ENCODE data around the gene RNFT2. TPM values are rescaled to one million over a fixed set of nuclear protein-coding genes. Genes with fewer than 3 reads are reported as not detected.
A peak's percentile ranks its signal among the peaks of the same experiment; 100 is the strongest.
"Not testable (repeated sequence)": the region's sequence is repeated elsewhere in the genome, so short reads cannot be mapped to it uniquely, and the experiment has no call there.

The RNFT2 gene
- total RNA-seq, 2 donors from 2014 or later: 6.3 to 11.8 TPM

DNA sequence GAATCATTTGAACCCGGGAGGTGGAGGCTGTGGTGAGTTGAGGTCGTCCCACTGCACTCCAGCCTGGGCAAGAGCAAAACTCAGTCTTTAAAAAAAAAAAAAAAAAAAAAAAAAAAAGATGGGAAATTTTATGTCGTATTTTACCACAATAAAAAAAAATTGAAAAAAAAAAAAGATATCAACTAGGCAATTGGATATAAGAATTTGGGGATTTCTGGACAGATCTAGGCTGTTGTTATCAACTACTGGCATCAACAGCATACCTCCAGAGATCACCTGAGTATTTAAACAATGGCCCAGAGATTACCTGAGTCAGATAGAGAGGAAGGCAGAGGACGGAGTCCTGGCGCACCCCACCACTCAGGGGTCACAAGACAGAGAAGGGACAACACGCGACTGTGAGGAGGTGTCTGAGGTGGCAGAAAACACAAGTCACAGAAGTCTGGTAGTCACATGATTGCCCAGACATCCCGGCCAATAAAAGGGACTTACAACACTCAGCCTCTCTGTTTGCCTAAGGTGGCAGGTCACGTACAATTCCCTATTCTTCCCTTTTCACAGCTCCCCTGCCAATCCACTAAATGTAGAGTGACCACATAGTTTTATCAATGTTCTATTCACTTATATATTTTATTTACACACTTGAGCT is 2.0 kb upstream of the RNFT2 start:
- H3K9ac ChIP-seq (ENCODE audit: low read depth in 2 of 2, low read length in 2 of 2): peak overlapping the region in 1 of 2 donors; percentile 88
- H3K27me3 ChIP-seq: no peaks in the 10 kb centered on the region
- H3K36me3 ChIP-seq: peaks cover 3% of the 10 kb centered on the region
- TF ChIP-seq, protein P1, sequence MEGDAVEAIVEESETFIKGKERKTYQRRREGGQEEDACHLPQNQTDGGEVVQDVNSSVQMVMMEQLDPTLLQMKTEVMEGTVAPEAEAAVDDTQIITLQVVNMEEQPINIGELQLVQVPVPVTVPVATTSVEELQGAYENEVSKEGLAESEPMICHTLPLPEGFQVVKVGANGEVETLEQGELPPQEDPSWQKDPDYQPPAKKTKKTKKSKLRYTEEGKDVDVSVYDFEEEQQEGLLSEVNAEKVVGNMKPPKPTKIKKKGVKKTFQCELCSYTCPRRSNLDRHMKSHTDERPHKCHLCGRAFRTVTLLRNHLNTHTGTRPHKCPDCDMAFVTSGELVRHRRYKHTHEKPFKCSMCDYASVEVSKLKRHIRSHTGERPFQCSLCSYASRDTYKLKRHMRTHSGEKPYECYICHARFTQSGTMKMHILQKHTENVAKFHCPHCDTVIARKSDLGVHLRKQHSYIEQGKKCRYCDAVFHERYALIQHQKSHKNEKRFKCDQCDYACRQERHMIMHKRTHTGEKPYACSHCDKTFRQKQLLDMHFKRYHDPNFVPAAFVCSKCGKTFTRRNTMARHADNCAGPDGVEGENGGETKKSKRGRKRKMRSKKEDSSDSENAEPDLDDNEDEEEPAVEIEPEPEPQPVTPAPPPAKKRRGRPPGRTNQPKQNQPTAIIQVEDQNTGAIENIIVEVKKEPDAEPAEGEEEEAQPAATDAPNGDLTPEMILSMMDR (IDR thresholded peaks at IDR 0.05): no peak
- no peaks in the 10 kb centered on the region for H3K4me1 ChIP-seq
- H3K27ac ChIP-seq: peak overlapping the region; percentile 58
- DNase-seq: peak; percentile 69
- H3K4me3 ChIP-seq: peak overlapping the region; percentile 71
- H3K9me3 ChIP-seq: no peaks in the 10 kb centered on the region
- intact Hi-C loops (cut with DNase I): no loop called here

DNA sequence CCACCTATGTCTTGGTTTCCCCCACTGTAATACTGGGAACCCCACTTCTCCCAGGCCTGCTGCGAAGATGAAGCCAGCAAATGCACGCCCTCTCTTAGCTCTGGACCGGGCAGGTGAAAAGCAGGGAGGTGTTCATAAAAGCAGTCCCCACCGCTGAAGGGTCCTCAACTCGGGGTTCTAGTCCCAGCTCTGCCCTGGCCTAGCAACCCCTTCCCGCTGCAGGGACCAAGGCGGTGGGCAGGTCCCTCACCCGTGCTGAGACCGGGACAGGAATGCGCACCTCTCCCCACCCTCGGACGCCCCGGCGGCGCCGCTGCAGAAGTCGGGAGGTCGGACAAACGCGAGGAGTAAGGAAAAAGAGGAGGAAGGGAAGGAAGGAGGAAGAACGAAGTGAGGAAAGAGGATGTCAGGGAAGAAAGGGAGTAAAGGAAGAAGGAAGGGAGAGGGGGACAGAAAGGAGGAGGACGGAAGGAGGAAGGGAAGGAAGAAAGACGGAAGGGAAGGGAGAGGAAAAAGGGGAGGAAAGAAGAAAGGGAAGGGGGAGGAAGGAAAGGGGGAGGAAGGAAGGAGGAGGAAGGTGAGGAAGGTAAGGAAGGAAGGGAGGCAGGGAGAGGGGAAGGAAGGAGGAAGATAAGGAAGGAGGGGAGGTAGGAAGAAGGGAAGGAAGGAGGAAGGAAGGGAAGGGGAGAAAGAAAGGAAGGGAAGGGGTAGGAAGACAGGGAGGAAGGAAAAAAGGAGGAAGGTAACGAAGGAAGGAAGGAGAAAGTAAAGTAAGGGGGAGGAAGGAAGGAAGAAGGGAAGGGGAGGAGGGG is 947 bp upstream of the RNFT2 start:
- intact Hi-C loops (cut with DNase I): no loop called here
- DNase-seq: peak; percentile 28
- no peaks in the 10 kb centered on the region for H3K4me1 ChIP-seq
- H3K9ac ChIP-seq (ENCODE audit: low read depth in 2 of 2, low read length in 2 of 2): peak overlapping the region; percentile 88 to 94
- H3K9me3 ChIP-seq: no peaks in the 10 kb centered on the region
- TF ChIP-seq, protein P1 (IDR thresholded peaks at IDR 0.05): no peak
- H3K27ac ChIP-seq: peak overlapping the region; percentile 58
- H3K4me3 ChIP-seq: peak overlapping the region; percentile 71
- H3K36me3 ChIP-seq: peaks cover 3% of the 10 kb centered on the region
- H3K27me3 ChIP-seq: no peaks in the 10 kb centered on the region

DNA sequence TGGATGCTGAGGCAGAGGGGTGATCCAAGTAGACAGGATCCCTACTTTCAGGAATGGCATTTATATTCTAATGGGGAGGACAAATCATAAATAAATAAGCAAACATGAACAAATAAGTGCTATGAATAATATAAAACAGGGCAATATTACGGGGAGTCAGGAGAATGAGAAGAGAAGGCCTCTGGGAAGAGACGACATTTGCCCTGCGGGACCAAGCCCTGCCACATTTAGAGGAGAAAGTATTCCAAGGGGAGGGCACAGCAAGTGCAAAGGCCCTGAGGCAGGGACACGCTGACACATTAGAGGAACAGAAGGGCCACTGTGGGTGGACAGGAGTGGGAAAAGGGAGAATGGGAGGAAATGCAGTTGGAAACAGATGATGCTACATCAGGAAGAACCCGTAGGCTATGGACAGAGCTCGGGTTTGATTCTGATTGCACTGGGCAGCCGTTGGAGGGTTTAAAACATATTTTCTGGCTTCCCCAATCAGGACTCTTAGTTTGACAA is 1.3 kb downstream of the RNFT2 start:
- no peaks in the 10 kb centered on the region for H3K9me3 ChIP-seq

DNA sequence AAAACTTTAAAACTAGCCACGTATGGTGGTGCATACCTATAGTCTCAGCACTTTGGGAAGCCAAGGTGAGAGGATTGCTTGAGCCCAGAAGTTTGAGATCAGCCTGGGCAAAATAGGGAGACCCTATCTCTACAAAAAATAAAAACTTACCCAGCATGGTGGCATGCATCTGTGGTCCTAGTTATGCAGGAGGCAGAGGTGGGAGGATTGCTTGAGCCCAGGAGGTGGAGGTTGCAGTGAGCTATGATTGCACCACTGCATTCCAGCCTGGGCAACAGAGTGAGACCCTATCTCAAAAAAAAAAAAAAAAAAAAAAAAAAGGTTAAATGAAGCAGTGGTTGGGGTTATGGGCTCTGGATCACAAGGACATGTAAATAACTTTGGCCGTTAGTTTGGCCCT is 4.7 kb downstream of the RNFT2 start:
- intact Hi-C loops (cut with DNase I): loop anchor here (5.0 kb wide), 1 partner anchor 75 kb away; no protein-coding TSS in a partner anchor

More for the DNA sequence above, 1.3 kb downstream of the RNFT2 start:
- intact Hi-C loops (cut with DNase I): no loop called here
- H3K4me3 ChIP-seq: no peak overlapping the region
- no peaks in the 10 kb centered on the region for H3K27me3 ChIP-seq
- no peak overlapping the region for H3K9ac ChIP-seq (ENCODE audit: low read depth in 2 of 2, low read length in 2 of 2)
- no peak overlapping the region for H3K27ac ChIP-seq
- H3K36me3 ChIP-seq: no peaks in the 10 kb centered on the region
- no peaks in the 10 kb centered on the region for H3K4me1 ChIP-seq
- no peak for DNase-seq
- TF ChIP-seq, protein P1 (IDR thresholded peaks at IDR 0.05): no peak

DNA sequence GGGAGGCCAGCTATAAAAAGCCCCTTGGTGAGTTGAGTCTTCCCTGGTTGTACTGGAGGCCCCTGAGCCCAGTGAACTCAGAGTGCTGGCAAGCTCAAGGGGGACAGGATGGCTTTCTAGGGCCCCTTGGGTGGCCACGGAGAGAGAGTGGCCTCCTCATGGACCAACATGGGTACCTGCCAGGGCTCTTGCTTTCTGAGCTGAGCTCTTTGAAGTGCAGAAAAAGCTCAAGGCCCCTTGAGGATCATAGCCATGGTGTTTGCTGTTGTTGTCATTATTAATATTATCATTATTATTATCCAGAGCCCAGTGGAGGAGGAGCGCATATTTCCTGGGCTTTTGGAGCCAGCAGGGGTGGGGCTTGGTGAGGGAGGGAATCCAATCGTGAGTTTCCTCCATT is 6.7 kb downstream of the RNFT2 start:
- intact Hi-C loops (cut with DNase I): loop anchor here (5.0 kb wide), 1 partner anchor 73 kb away; no protein-coding TSS in a partner anchor

More for the DNA sequence above, 4.7 kb downstream of the RNFT2 start:
- H3K9ac ChIP-seq (ENCODE audit: low read depth in 2 of 2, low read length in 2 of 2); H3K4me1 ChIP-seq; H3K9me3 ChIP-seq; H3K4me3 ChIP-seq; H3K36me3 ChIP-seq; H3K27me3 ChIP-seq; DNase-seq; H3K27ac ChIP-seq: not testable (repeated sequence)

More for the DNA sequence above, 6.7 kb downstream of the RNFT2 start:
- TF ChIP-seq, protein P1 (IDR thresholded peaks at IDR 0.05): no peak
- Histone ChIP-seq H3K4me1 (no peaks in the 10 kb centered on the region), H3K4me3 (no peak overlapping the region), H3K36me3 (no peaks in the 10 kb centered on the region), H3K9me3 (no peaks in the 10 kb centered on the region), H3K27ac (no peak overlapping the region), H3K9ac (ENCODE audit: low read depth in 2 of 2, low read length in 2 of 2) (no peak overlapping the region), H3K27me3 (no peaks in the 10 kb centered on the region)
- no peak for DNase-seq

All from colonic mucosa (tissue), 4 donors.